Fibroblast of lung (primary cell): Measurements from ENCODE around the gene WDR62. TPM values are rescaled to one million over a fixed set of nuclear protein-coding genes. Genes with fewer than 3 reads are reported as not detected.
A peak's percentile ranks its signal among the peaks of the same experiment; 100 is the strongest.

Experiments used
- DNase-seq, 2 donors: peaks; one replicate each; pipeline versions ENCODE4 v3.0.0 to v3.0.0-alpha.2; 2010; ENCODE audit warnings: low read depth in 2 of 2
- H2AFZ ChIP-seq: 2 replicates; pipeline ENCODE4 v1.5.1; 2012; ENCODE audit warnings: low read length, control low read depth, inconsistent platforms
- H3K27ac ChIP-seq: 2 replicates; pipeline ENCODE4 v1.5.1; 2011; ENCODE audit warnings: low read length, control low read depth; ENCODE audit not compliant: insufficient read depth
- H3K27me3 ChIP-seq: 2 replicates; pipeline ENCODE4 v1.5.1; 2011; ENCODE audit warnings: mild to moderate bottlenecking, low read length; ENCODE audit not compliant: control insufficient read depth, insufficient read depth
- H3K36me3 ChIP-seq: 2 replicates; pipeline ENCODE4 v1.5.1; 2011; ENCODE audit warnings: low read length; ENCODE audit not compliant: control insufficient read depth, insufficient read depth
- H3K4me1 ChIP-seq: 2 replicates; pipeline ENCODE4 v1.5.1; 2011; ENCODE audit warnings: low read length; ENCODE audit not compliant: control insufficient read depth, insufficient read depth; ENCODE audit errors: extremely low read depth
- H3K4me2 ChIP-seq: 2 replicates; pipeline ENCODE4 v1.5.1; 2011; ENCODE audit warnings: low read length, control low read depth; ENCODE audit not compliant: insufficient read depth; ENCODE audit errors: extremely low read depth
- H3K4me3 ChIP-seq, 4 experiments: fragments of 200-600 bp in 1 of 4; sonication (generic) in 1 of 4; replicated peaks in 1 of 4; 2 replicates each; pipeline ENCODE4 v1.5.1; 2011 to 2016; ENCODE audit warnings: low read length in 4 of 4, low read depth in 3 of 4, mild to moderate bottlenecking in 3 of 4, control low read depth in 2 of 4, inconsistent platforms in 1 of 4, mixed read lengths in 1 of 4; ENCODE audit not compliant: insufficient read depth in 1 of 4; ENCODE audit errors: control extremely low read depth in 1 of 4
- H3K79me2 ChIP-seq: 2 replicates; pipeline ENCODE4 v1.5.1; 2012; ENCODE audit warnings: mild to moderate bottlenecking, low read length, inconsistent platforms; ENCODE audit not compliant: control insufficient read depth, insufficient read depth
- H3K9ac ChIP-seq: 2 replicates; pipeline ENCODE4 v1.5.1; 2011; ENCODE audit warnings: mild to moderate bottlenecking, low read length, control low read depth; ENCODE audit not compliant: insufficient read depth
- H3K9me3 ChIP-seq: 2 replicates; pipeline ENCODE4 v1.5.1; 2012; ENCODE audit warnings: low read depth, low read length; ENCODE audit not compliant: control insufficient read depth, insufficient read depth
- H4K20me1 ChIP-seq: 2 replicates; pipeline ENCODE4 v1.5.1; 2011; ENCODE audit warnings: low read length; ENCODE audit not compliant: control insufficient read depth, insufficient read depth; ENCODE audit errors: extremely low read depth
- EZH2 ChIP-seq: IDR thresholded peaks from 2 replicates; pipeline ENCODE4 v1.5.1; 2012; ENCODE audit warnings: low read length, control low read depth, mild to moderate bottlenecking; ENCODE audit errors: missing control alignments
- polyA plus RNA-seq, 2 donors: library from polyadenylated mRNA; depleted of rRNA in 1 of 2; stranded (reverse) in 1 of 2; unstranded in 1 of 2; fragments of >200 nt; gene quantifications; 2 replicates each; pipeline ENCODE4 v1.2.1, GENCODE V29; 2011 to 2012; ENCODE audit warnings: missing spikeins in 1 of 2
- total RNA-seq: library from RNA; depleted of rRNA; stranded (reverse); fragments of >200 nt; gene quantifications from 2 replicates; pipeline ENCODE4 v1.2.1, GENCODE V29; 2014
- TF ChIP-seq, protein P1 (sequence below), 2 donors: IDR thresholded peaks in 1 of 2; conservative IDR thresholded peaks in 1 of 2; 1 replicate in 1 of 2; 2 replicates in 1 of 2; pipeline ENCODE4 v1.5.1; 2011 to 2012; ENCODE audit warnings: low read length in 2 of 2, control low read depth in 1 of 2, inconsistent platforms in 1 of 2, low read depth in 1 of 2, mild to moderate bottlenecking in 1 of 2

WDR62 gene
- total and polyA plus RNA-seq, 2 donors (not counting 1 experiment from before 2014, with no cell fraction given), result 1.1 to 2.8 TPM

DNA sequence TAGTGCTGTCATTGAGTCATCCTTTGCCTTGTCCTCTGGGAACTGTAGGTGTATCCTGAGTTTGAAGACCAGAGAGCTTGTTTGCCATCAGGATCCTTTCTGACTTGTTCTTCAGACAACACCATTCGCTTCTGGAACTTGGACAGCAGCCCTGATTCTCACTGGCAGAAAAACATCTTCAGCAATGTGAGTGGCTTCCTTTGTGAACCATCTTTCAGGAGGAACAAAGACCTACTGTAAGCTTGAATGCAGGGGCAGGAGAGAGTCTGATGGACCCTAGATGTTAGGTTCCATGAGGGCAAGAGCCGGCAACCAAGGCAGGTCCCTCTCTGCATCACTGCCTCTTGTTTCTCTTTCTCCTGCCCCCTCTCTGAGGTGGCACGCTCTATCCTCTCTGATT lies 26.7 kb downstream of the WDR62 start:
- peaks cover 16% of the 10 kb centered on the region for H3K36me3 ChIP-seq

DNA sequence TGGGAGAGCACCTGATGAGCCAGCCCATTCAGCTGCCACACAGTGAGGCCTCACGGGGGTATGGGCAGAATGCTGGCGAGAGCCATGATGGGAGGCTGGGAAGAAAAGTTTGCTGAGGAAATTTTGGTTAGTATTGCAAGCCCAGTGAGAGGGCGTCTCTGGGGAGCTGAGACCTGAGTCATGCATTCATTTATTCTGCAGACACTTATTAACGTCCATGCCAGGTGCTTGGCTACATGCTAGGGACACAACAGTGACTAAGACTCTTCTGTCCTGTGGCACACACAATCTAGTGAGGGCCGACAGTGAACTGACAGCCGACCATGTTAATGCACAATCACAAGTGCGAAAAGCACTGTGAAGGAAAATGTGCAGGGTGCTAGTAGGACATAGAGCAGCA lies 27.2 kb downstream of the WDR62 start:
- Histone ChIP-seq H4K20me1 (no peaks in the 10 kb centered on the region), H3K4me1 (no peaks in the 10 kb centered on the region), H3K9me3 (no peaks in the 10 kb centered on the region), H3K79me2 (no peaks in the 10 kb centered on the region), H3K27ac (no peak overlapping the region), H3K9ac (no peak overlapping the region), H3K4me2 (no peak overlapping the region), H3K36me3 (peaks cover 16% of the 10 kb centered on the region), H2AFZ (no peak overlapping the region), H3K4me3 (no peak overlapping the region), H3K27me3 (no peaks in the 10 kb centered on the region)
- DNase-seq, result peak in 1 of 2 donors; percentile 13
- TF ChIP-seq, protein P1, sequence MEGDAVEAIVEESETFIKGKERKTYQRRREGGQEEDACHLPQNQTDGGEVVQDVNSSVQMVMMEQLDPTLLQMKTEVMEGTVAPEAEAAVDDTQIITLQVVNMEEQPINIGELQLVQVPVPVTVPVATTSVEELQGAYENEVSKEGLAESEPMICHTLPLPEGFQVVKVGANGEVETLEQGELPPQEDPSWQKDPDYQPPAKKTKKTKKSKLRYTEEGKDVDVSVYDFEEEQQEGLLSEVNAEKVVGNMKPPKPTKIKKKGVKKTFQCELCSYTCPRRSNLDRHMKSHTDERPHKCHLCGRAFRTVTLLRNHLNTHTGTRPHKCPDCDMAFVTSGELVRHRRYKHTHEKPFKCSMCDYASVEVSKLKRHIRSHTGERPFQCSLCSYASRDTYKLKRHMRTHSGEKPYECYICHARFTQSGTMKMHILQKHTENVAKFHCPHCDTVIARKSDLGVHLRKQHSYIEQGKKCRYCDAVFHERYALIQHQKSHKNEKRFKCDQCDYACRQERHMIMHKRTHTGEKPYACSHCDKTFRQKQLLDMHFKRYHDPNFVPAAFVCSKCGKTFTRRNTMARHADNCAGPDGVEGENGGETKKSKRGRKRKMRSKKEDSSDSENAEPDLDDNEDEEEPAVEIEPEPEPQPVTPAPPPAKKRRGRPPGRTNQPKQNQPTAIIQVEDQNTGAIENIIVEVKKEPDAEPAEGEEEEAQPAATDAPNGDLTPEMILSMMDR (conservative IDR thresholded peaks at IDR 0.05 in 1 of 2, IDR thresholded peaks at IDR 0.05 in 1 of 2; ENCODE audit: low read depth in 1 of 2, low read length in 2 of 2), result no peak
- no peak for TF ChIP-seq EZH2

More for the DNA sequence above, 26.7 kb downstream of the WDR62 start:
- no peaks in the 10 kb centered on the region for H3K27me3 ChIP-seq
- H3K9me3 ChIP-seq, result no peaks in the 10 kb centered on the region
- no peak for TF ChIP-seq EZH2
- TF ChIP-seq, protein P1 (conservative IDR thresholded peaks at IDR 0.05 in 1 of 2, IDR thresholded peaks at IDR 0.05 in 1 of 2; ENCODE audit: low read depth in 1 of 2, low read length in 2 of 2), result no peak
- H4K20me1 ChIP-seq, result no peaks in the 10 kb centered on the region
- H3K27ac ChIP-seq, result no peak overlapping the region
- no peak overlapping the region for H3K4me2 ChIP-seq
- H3K4me1 ChIP-seq, result no peaks in the 10 kb centered on the region
- peak in 1 of 2 donors; percentile 11 for DNase-seq
- H3K4me3 ChIP-seq, result no peak overlapping the region
- H3K79me2 ChIP-seq, result no peaks in the 10 kb centered on the region
- no peak overlapping the region for H2AFZ ChIP-seq
- no peak overlapping the region for H3K9ac ChIP-seq

DNA sequence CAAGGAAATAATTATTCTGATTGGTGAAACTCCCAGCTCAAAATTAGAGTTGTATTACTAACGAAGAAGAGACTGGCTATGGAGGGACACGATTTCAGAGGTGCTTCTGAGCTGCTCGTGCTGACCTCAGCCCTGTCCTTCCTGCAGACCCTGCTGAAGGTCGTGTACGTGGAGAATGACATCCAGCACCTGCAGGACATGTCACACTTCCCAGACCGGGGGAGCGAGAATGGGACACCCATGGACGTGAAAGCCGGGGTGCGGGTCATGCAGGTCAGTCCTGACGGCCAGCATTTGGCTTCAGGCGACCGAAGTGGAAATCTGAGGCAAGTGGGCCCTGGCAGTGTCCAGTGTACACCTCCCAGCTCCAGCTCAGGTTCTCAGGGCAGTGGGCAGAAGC lies 28.2 kb downstream of the WDR62 start:
- TF ChIP-seq EZH2, result no peak
- TF ChIP-seq, protein P1 (conservative IDR thresholded peaks at IDR 0.05 in 1 of 2, IDR thresholded peaks at IDR 0.05 in 1 of 2; ENCODE audit: low read depth in 1 of 2, low read length in 2 of 2), result no peak
- Histone ChIP-seq H3K4me1 (no peaks in the 10 kb centered on the region), H3K79me2 (no peaks in the 10 kb centered on the region), H3K27ac (no peak overlapping the region), H3K9ac (no peak overlapping the region), H3K4me2 (no peak overlapping the region), H4K20me1 (no peaks in the 10 kb centered on the region), H3K4me3 (no peak overlapping the region), H2AFZ (no peak overlapping the region), H3K36me3 (peaks cover 16% of the 10 kb centered on the region), H3K27me3 (no peaks in the 10 kb centered on the region), H3K9me3 (no peaks in the 10 kb centered on the region)
- no peak for DNase-seq
